ENCODE data around the gene SPACDR. TPM values are rescaled to one million over a fixed set of nuclear protein-coding genes. Genes with fewer than 3 reads are reported as not detected.
"Not testable (repeated sequence)": the region's sequence is repeated elsewhere in the genome, so short reads cannot be mapped to it uniquely, and the experiment has no call there.

SPACDR gene
- total RNA-seq, 1 donor from 2014 or later = not detected

GRCh38 chr7:100465702-100466311, 1.7 kb upstream of the SPACDR start:
- peak; percentile 89 for DNase-seq

GRCh38 chr7:100465299-100465698, 1.2 kb upstream of the SPACDR start:
- DNase-seq = no peak

GRCh38 chr7:100464791-100465190, 731 bp upstream of the SPACDR start:
- no peak for DNase-seq

GRCh38 chr7:100457033-100457432, 7.0 kb downstream of the SPACDR start:
- DNase-seq = no peak

- no peak for DNase-seq
Observed at GRCh38 chr7:100456562-100456961, 7.5 kb downstream of the SPACDR start.

GRCh38 chr7:100455206-100455605, 8.9 kb downstream of the SPACDR start:
- no peak for DNase-seq

GRCh38 chr7:100453854-100454253, 10.2 kb downstream of the SPACDR start:
- not testable (repeated sequence) for DNase-seq

- no peak for DNase-seq
Observed at GRCh38 chr7:100452513-100452912, 11.5 kb downstream of the SPACDR start.

GRCh38 chr7:100449190-100449795, 14.8 kb downstream of the SPACDR start:
- no peak for DNase-seq

- not testable (repeated sequence) for DNase-seq
Observed at GRCh38 chr7:100447363-100447762, 16.7 kb downstream of the SPACDR start.

- no peak for DNase-seq
Observed at GRCh38 chr7:100446040-100446439, 18.0 kb downstream of the SPACDR start.

- no peak for DNase-seq
Observed at GRCh38 chr7:100444311-100445278, 19.5 kb downstream of the SPACDR start.

GRCh38 chr7:100443096-100443840, 20.8 kb downstream of the SPACDR start:
- no peak for DNase-seq

- DNase-seq = no peak
Observed at GRCh38 chr7:100441641-100442535, 22.2 kb downstream of the SPACDR start.

- DNase-seq = not testable (repeated sequence)
Observed at GRCh38 chr7:100439244-100439643, 24.8 kb downstream of the SPACDR start.

- not testable (repeated sequence) for DNase-seq
Observed at GRCh38 chr7:100438731-100439130, 25.3 kb downstream of the SPACDR start.

- DNase-seq = no peak
Observed at GRCh38 chr7:100438172-100438571, 25.9 kb downstream of the SPACDR start.

- no peak for DNase-seq
Observed at GRCh38 chr7:100437150-100438100, 26.6 kb downstream of the SPACDR start.

GRCh38 chr7:100435401-100436304, 28.4 kb downstream of the SPACDR start:
- DNase-seq = no peak

All from occipital lobe (tissue), 2 donors.